HepG2 (cell line): ENCODE measurements around the gene SOX4. TPM values are rescaled to one million over a fixed set of nuclear protein-coding genes. Genes with fewer than 3 reads are reported as not detected.

Experiments used
- ATAC-seq: fragments of 200-7000 bp; cut with Tn5 transposase; 3 replicates; pipeline ENCODE4 v1.9.1; 2020; ENCODE audit warnings: mild to moderate bottlenecking, moderate library complexity
- BruUV-seq: library from RNA; stranded (reverse); fragments of 400-500 nt; replicated peaks from 2 replicates; lab custom pipeline; 2021; lab: Mats Ljungman, UMichigan
- CTCF ChIA-PET: fragments of 300-600 bp; formaldehyde crosslinking; extraction: SDS; loops from one replicate; lab custom pipeline; 2021; ENCODE audit warnings: low total read pairs, inconsistent platforms, low intra/inter-chr PET ratio; lab: Yijun Ruan, JAX
- POLR2A ChIA-PET: fragments of 350-600 bp; sonication (Branson Sonifier 250); formaldehyde crosslinking; loops from one replicate; lab custom pipeline; 2020; ENCODE audit warnings: antibody characterized with exemption, inconsistent platforms; lab: Yijun Ruan, JAX
- DNase-seq: peaks from one replicate; pipeline ENCODE4 v3.0.0-alpha.2; 2015; ENCODE audit warnings: low spot score
- FAIRE-seq: peaks from 3 replicates; lab custom pipeline; 2011; peaks lifted over from hg19 to GRCh38; lab: Jason Lieb, UNC
- H2AFZ ChIP-seq: one replicate; pipeline ENCODE4 v1.6.1; 2011; ENCODE audit warnings: low read length, inconsistent platforms
- H3K27ac ChIP-seq: fragments of 300-600 bp; 3 replicates; pipeline ENCODE4 v1.8.0; 2011; ENCODE audit warnings: mixed run types, mild to moderate bottlenecking, mixed read lengths, low read length, inconsistent platforms; ENCODE audit not compliant: insufficient read depth; ENCODE audit errors: extremely low read length
- H3K27me3 ChIP-seq, 2 experiments: fragments of 200-600 bp in 1 of 2; 2 replicates in 1 of 2; 3 replicates in 1 of 2; pipeline versions ENCODE4 v1.6.0 to v1.8.0; 2011; ENCODE audit warnings: low read length in 2 of 2, mild to moderate bottlenecking in 2 of 2, moderate library complexity in 2 of 2, inconsistent platforms in 1 of 2; ENCODE audit not compliant: insufficient read depth in 2 of 2, control insufficient read depth in 1 of 2
- H3K36me3 ChIP-seq, 2 experiments: fragments of 200-600 bp in 1 of 2; replicated peaks in 1 of 2; 2 replicates in 1 of 2; 3 replicates in 1 of 2; pipeline versions ENCODE4 v1.5.1 to v1.8.0; 2011; ENCODE audit warnings: low read length in 2 of 2, inconsistent platforms in 1 of 2; ENCODE audit not compliant: insufficient read depth in 2 of 2, control insufficient read depth in 1 of 2
- H3K4me1 ChIP-seq: 2 replicates; pipeline ENCODE4 v1.5.1; 2012; ENCODE audit warnings: low read length, inconsistent platforms; ENCODE audit not compliant: insufficient read depth
- H3K4me2 ChIP-seq: 2 replicates; pipeline ENCODE4 v1.6.0; 2011; ENCODE audit warnings: low read depth, low read length, inconsistent platforms
- H3K4me3 ChIP-seq, 3 experiments: fragments of 200-600 bp in 1 of 3; sonication (generic), shearing (Covaris generic) in 1 of 3; replicated peaks in 1 of 3; 2 replicates each; pipeline ENCODE4 v1.5.1; 2011 to 2016; ENCODE audit warnings: low read length in 3 of 3, inconsistent platforms in 2 of 3, low read depth in 2 of 3, mild to moderate bottlenecking in 2 of 3, control low read depth in 1 of 3, mixed read lengths in 1 of 3; ENCODE audit not compliant: insufficient read depth in 1 of 3
- H3K79me2 ChIP-seq: one replicate; pipeline ENCODE4 v1.6.1; 2011; ENCODE audit warnings: low read length, inconsistent platforms; ENCODE audit not compliant: insufficient read depth
- H3K9ac ChIP-seq: 2 replicates; pipeline ENCODE4 v1.6.0; 2011; ENCODE audit warnings: mild to moderate bottlenecking, low read depth, low read length, inconsistent platforms; ENCODE audit not compliant: insufficient read depth
- H3K9me3 ChIP-seq: 2 replicates; pipeline ENCODE4 v1.5.1; 2012; ENCODE audit warnings: mild to moderate bottlenecking, low read length
- H4K20me1 ChIP-seq: 2 replicates; pipeline ENCODE4 v1.6.0; 2011; ENCODE audit warnings: inconsistent platforms, mild to moderate bottlenecking, low read length, moderate library complexity; ENCODE audit not compliant: insufficient read depth
- ARHGAP35 ChIP-seq: sonication (generic); formaldehyde crosslinking; IDR thresholded peaks from 2 replicates; pipeline ENCODE4 v1.9.0; 2022; ENCODE audit warnings: mild to moderate bottlenecking, inconsistent platforms, moderate library complexity, missing genetic modification reagents, borderline replicate concordance
- MXI1 ChIP-seq: IDR thresholded peaks from 3 replicates; pipeline ENCODE4 v1.6.1; 2012; ENCODE audit warnings: low read depth, low read length, inconsistent platforms, borderline replicate concordance
- NFE2L2 ChIP-seq: fragments of 150-350 bp; IDR thresholded peaks from 2 replicates; pipeline ENCODE4 v1.6.1; 2014; ENCODE audit warnings: low read length
- RAD51 ChIP-seq: fragments of 450-650 bp; IDR thresholded peaks from 2 replicates; pipeline ENCODE4 v1.6.1; 2016; ENCODE audit warnings: borderline replicate concordance
- ZFP37 ChIP-seq: sonication (generic); formaldehyde crosslinking; IDR thresholded peaks from 2 replicates; pipeline ENCODE4 v1.4.0; 2020; ENCODE audit warnings: missing genetic modification reagents, borderline replicate concordance
- WGBS: methylation state at CpG from one replicate; pipeline ENCODE4 v1.1.6; 2017; ENCODE audit warnings: low lambda C conversion rate; 5-methylcytosine and 5-hydroxymethylcytosine counted together
- in situ Hi-C: cut with HindIII; loops from 2 replicates; pipeline ENCODE4 v1.10.0; 2017; ENCODE audit warnings: low pct_unique_long_range_greater_than_20kb; ENCODE audit not compliant: extremely low pct_ligation_motif_present
- intact Hi-C: fragments of 100-400 bp; cut with micrococcal nuclease; formaldehyde crosslinking; loops from one replicate; pipeline ENCODE4 v1.10.0; 2022; ENCODE audit not compliant: unreplicated experiment
- polyA plus RNA-seq, 8 experiments: library from polyadenylated mRNA; depleted of rRNA in 3 of 8; stranded (reverse) in 7 of 8; unstranded in 1 of 8; fragments of >200 nt; fragmentation: Illumina TruSeq in 4 of 8; extraction: Trizol in 4 of 8; gene quantifications; 2 replicates each; pipeline versions ENCODE4 v1.2.1 to v1.2.3, GENCODE V29; 2011 to 2016; ENCODE audit warnings: low read depth in 4 of 8, missing spikeins in 1 of 8, mixed read lengths in 1 of 8; ENCODE audit not compliant: insufficient read depth in 1 of 8
- total RNA-seq, 5 experiments: library from RNA; depleted of rRNA; stranded (reverse); fragments of >200 nt; fragmentation: Illumina TruSeq; extraction: Trizol; gene quantifications; 2 replicates each; pipeline ENCODE4 v1.2.3, GENCODE V29; 2016; ENCODE audit warnings: low read depth in 1 of 5
- TF ChIP-seq, protein P1 (sequence below): sonication (generic); formaldehyde crosslinking; IDR thresholded peaks from 2 replicates; pipeline ENCODE4 v1.4.0; 2020; ENCODE audit warnings: mild to moderate bottlenecking, missing genetic modification reagents, borderline replicate concordance
- TF ChIP-seq, protein P2 (sequence below): sonication (generic); formaldehyde crosslinking; IDR thresholded peaks from 2 replicates; pipeline ENCODE4 v1.8.1; 2023; ENCODE audit warnings: mild to moderate bottlenecking, moderate library complexity, missing genetic modification reagents
- TF ChIP-seq, protein P3 (sequence below): sonication (generic); formaldehyde crosslinking; IDR thresholded peaks from 2 replicates; pipeline ENCODE4 v1.4.0; 2020; ENCODE audit warnings: missing genetic modification reagents

Gene SOX4
- total and polyA plus RNA-seq, 2 of the 13 experiments (the other 11 are each of a cell fraction or from before 2014, with no cell fraction given) = 2.6 to 3.4 TPM

DNA sequence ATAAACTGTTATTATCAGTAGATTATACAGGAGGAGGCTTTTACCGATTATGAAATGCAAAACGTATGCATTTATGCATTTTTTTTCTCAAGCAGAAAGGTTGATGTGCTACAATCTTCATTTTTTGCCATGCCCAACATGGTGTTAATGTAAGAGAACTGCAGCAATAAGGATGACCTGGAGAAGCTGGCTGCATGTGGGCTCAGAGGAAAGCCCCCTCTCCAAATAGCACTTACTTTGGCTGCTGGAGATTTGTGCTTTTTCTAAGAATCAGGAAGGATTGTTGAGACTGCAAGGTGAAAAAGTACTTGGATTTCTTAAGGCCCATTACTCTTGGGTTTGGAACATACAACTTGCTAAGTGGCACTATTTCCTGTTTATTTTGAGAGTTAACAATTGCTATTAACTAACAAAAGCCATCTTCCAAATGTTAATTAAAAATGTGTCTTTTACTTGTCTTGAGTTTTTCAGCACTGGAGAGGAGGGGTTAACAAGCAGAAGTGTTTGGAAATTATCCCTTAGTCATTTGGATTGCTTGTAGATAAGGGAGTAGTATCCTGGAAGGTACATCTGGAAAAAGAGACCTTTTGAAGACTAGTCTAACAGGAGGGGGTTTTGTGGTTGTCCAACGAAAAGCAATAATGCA is 5.6 kb downstream of the SOX4 start:
- in situ Hi-C loops = no loop called here
- 73% methylated on average over 3 of the region's 3 CpGs for WGBS
- ATAC-seq = no peak
- peaks cover 3% of the 10 kb centered on the region; the same call in 1 of the 2 replicates for H4K20me1 ChIP-seq
- no peak for FAIRE-seq
- no peak overlapping the region for H3K4me3 ChIP-seq
- no peaks in the 10 kb centered on the region for H3K9me3 ChIP-seq
- no peak overlapping the region for H3K4me2 ChIP-seq
- ChIA-PET CTCF (no interaction called here), POLR2A (interaction anchor here (0.7 kb wide), 1 partner anchor 789 kb away, joined by 3 read pairs; no protein-coding TSS in a partner anchor)
- H2AFZ ChIP-seq = no peak overlapping the region
- peaks cover 0 to 20% of the 10 kb centered on the region in 2 experiments; a peak in 3 of 5 replicates for H3K27me3 ChIP-seq
- H3K36me3 ChIP-seq = no peaks in the 10 kb centered on the region
- H3K9ac ChIP-seq = no peak overlapping the region
- DNase-seq = no peak
- H3K27ac ChIP-seq = no peak overlapping the region
- intact Hi-C loops = no loop called here
- BruUV-seq = no TSS peak
- H3K79me2 ChIP-seq = no peaks in the 10 kb centered on the region
- peaks cover 24% of the 10 kb centered on the region for H3K4me1 ChIP-seq
- TF ChIP-seq RAD51 = no peak
- TF ChIP-seq, protein P1, sequence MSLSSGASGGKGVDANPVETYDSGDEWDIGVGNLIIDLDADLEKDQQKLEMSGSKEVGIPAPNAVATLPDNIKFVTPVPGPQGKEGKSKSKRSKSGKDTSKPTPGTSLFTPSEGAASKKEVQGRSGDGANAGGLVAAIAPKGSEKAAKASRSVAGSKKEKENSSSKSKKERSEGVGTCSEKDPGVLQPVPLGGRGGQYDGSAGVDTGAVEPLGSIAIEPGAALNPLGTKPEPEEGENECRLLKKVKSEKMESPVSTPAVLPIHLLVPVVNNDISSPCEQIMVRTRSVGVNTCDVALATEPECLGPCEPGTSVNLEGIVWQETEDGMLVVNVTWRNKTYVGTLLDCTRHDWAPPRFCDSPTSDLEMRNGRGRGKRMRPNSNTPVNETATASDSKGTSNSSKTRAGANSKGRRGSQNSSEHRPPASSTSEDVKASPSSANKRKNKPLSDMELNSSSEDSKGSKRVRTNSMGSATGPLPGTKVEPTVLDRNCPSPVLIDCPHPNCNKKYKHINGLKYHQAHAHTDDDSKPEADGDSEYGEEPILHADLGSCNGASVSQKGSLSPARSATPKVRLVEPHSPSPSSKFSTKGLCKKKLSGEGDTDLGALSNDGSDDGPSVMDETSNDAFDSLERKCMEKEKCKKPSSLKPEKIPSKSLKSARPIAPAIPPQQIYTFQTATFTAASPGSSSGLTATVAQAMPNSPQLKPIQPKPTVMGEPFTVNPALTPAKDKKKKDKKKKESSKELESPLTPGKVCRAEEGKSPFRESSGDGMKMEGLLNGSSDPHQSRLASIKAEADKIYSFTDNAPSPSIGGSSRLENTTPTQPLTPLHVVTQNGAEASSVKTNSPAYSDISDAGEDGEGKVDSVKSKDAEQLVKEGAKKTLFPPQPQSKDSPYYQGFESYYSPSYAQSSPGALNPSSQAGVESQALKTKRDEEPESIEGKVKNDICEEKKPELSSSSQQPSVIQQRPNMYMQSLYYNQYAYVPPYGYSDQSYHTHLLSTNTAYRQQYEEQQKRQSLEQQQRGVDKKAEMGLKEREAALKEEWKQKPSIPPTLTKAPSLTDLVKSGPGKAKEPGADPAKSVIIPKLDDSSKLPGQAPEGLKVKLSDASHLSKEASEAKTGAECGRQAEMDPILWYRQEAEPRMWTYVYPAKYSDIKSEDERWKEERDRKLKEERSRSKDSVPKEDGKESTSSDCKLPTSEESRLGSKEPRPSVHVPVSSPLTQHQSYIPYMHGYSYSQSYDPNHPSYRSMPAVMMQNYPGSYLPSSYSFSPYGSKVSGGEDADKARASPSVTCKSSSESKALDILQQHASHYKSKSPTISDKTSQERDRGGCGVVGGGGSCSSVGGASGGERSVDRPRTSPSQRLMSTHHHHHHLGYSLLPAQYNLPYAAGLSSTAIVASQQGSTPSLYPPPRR = no peak
- TF ChIP-seq ARHGAP35 (CRISPR knock-in tag) = no peak
- no peak for TF ChIP-seq ZFP37 (CRISPR knock-in tag)
- TF ChIP-seq NFE2L2 = no peak
- TF ChIP-seq, protein P2, sequence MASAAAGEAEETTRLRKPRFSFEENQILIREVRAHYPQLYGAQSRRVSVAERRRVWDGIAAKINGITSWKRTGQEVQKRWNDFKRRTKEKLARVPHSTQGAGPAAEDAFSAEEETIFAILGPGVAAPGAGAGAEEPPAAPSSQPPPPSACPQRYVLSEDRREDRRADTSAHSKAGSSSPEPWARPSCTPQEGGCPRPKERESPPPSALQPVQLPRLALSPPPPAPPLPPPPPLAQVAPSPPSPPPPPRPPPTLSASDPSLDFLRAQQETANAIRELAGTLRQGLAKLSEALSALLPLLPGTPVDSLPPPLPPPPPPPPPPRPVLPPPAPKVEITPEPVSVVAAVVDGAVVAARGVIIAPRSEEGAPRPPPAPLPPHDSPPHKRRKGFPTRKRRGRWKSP (CRISPR knock-in tag) = no peak
- no peak for TF ChIP-seq MXI1
- TF ChIP-seq, protein P3, sequence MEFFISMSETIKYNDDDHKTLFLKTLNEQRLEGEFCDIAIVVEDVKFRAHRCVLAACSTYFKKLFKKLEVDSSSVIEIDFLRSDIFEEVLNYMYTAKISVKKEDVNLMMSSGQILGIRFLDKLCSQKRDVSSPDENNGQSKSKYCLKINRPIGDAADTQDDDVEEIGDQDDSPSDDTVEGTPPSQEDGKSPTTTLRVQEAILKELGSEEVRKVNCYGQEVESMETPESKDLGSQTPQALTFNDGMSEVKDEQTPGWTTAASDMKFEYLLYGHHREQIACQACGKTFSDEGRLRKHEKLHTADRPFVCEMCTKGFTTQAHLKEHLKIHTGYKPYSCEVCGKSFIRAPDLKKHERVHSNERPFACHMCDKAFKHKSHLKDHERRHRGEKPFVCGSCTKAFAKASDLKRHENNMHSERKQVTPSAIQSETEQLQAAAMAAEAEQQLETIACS (CRISPR knock-in tag) = no peak
